SW 1271 (cell line): ENCODE measurements around the gene BARX2.

Source experiments
- DNase-seq, 2 experiments: peaks; one replicate each; lab custom pipeline; 2025; lab: John Stamatoyannopoulos, UW

Gene BARX2

GRCh38 chr11:129440028-129440713 lies 64.5 kb downstream of the BARX2 start:
- no peak for DNase-seq

DNA sequence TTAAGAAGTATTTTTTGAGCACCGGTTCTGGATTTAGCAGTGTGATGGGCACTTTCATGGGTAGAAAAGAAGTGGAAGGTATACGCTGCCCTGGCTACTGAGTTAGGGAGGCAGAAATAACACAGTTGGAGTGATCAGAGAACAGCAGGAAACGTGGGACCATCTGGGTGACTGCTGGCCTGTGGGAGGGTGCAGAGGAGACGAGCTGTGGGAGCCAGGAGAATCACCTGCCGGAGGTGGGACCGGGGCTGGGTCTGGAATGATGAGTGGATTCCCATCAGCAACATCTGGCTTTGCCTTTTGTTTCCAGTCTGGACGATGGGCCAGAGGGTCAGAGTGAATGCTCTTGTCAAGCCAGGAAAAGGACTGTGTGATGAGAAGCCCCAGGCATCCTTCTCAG lies 66.5 kb downstream of the BARX2 start:
- DNase-seq = no peak

DNA sequence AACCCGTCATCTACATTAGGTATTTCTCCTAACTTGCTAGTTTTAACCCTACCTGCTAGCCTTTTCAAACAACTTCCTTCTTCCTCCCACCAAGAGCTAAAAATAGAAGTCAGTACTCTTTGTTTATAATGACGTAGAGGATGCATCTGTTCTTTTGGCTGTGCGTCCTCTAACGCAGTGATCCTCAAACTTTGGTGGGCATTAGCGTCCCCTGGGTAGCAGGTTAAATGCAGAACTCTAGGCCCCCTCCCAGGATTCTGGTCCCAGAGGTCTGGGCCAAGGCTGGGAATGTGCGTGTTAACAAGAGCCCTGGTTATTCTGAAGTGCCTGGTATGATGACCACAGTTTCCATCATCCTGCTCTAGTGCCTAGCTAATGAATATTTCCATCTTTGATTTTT lies 67.6 kb downstream of the BARX2 start:
- no peak for DNase-seq

DNA sequence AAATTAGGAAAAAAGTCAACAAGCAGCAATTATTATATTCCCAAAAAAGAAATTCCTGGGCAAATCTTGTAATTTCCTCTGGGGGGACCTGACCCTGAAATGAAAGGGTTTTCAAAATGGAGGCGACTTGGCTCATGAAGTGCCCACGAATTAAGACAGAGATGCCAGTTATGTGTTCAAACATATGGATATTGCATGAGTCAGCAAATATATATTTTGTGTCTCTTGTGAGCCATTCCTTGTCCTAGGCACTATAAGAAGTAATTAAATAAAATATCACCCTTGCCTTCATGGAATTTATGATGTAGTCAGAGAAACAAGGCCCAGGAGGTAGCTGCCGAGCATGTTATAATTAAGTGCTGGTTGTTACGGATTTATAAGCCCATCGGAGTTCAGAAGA lies 68.6 kb downstream of the BARX2 start:
- DNase-seq = no peak

GRCh38 chr11:129445226-129445625 lies 69.6 kb downstream of the BARX2 start:
- no peak for DNase-seq

DNA sequence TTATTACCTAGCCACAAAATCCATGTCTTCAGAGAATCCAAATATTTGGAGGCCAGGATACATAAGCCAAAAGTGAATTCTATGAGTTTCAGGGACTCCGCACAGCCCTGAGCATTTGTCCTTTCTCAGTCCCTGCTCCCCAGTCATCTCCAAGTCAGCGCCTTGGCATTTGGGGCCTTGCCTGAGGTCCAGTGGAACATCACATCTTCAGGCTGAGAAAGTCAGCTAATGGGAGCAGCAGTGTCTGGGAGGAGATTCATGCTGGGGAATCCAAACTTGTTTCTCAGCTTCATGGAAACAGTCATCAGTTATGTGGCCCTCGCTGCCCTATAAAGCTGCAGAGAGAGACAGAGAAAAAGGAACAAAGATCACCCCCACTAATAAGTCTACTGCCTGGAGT lies 70.9 kb downstream of the BARX2 start:
- no peak for DNase-seq

- no peak for DNase-seq
These were observed 72.1 kb downstream of the BARX2 start for GRCh38 chr11:129447654-129448239.

GRCh38 chr11:129451524-129451923 lies 75.9 kb downstream of the BARX2 start:
- no peak for DNase-seq

- no peak for DNase-seq
These were observed 77.7 kb downstream of the BARX2 start for GRCh38 chr11:129453293-129453721.

GRCh38 chr11:129455101-129455500 lies 79.5 kb downstream of the BARX2 start:
- no peak for DNase-seq

DNA sequence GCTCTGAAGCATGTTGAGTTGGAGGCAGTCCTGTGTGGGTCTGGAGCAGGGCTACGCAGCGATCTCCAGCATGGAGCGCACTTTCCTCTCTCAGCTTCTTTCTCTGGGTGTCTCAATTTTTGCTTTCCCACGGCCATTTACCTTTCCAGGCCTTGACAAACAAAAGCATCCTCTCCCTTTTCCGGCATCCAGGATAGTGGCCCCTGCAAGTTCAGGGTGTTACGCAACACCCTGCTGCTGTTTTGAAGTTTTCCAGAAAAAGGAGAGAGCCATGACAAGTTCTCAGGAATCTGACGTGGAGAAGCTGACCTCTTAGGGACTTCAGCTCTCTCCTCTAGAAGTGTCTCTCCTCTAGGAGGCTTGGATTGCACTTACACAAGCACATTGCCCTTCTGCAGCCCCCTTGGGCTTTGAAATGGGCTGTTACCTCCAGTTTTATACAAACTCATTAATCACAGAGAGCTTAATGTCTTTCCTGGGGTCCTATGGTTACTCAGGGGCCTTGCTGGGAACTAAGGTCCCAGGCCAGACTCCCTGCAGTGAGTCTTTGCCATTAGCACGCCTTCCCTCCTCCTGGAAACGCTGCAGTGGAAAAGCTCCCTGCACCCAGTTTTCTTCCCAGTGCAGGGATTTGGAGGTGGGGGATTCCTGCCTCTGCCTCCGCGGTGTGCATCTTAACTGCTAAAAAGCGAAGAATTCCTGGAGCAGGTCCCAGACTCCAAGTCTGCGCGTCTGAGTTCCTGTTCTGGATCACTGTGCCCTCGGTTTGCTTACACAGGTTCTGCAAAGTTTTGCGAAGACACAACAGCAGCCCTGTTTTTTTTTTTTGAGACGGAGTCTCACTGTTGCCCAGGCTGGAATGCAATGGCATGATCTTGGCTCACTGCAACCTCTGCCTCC lies 80.4 kb downstream of the BARX2 start:
- DNase-seq = no peak

- DNase-seq = no peak
These were observed 81.7 kb downstream of the BARX2 start for GRCh38 chr11:129457321-129457720.

DNA sequence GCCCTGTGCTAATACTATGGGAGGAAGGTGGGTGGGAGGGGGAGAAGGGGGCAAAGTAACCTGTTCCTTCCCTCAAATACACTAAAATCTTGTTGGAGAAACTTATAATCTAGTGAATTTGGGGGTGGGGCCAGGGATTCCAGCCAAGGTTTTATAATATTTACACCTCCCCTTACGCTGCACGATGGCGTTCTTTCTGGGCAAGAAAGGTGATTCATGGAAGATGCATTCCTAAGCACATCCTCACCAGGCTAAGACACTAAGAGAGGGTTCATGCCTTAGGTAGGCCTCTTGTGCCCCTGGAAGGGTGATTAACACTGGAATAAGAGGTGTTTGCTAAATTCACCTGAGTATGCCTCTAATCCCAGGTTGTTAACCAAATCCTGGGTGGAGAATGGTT lies 82.6 kb downstream of the BARX2 start:
- no peak for DNase-seq

DNA sequence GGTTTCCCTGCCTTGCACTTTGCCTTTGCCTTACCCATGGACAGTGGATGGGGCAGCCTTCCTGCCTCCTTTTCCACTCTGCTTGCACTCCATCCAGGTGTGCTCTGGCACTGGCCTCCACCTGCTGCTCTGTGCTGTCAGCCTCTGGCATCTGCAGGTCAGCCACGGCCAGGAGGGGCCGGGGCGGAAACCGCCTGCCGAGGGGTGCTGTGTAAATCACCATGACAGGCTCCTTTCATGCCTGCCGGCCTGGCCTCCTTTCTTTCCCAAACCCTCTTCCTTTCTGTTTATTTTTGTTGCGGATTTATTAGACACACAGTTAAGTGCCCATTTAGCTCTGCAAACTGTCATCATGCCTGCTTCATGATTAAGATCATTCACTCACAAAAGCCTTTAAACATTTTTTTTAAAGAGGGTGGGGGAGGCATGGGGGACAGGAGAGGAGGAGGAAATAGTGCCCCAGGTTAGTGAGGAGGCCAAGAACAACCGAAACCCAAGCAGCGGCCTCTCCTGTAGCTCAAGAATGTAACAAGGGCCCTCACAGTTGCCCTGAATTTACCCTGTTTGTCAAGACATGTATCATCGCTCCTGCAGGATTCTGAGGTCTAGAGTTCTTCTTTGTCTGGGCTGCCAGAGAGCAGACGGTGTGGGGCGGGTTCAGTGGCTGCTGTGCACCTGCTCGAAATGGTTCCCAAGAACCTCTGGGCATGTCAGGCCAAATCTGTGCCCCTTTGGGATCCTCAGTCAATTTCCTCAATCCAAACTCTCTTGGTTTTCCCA lies 83.3 kb downstream of the BARX2 start:
- no peak for DNase-seq

DNA sequence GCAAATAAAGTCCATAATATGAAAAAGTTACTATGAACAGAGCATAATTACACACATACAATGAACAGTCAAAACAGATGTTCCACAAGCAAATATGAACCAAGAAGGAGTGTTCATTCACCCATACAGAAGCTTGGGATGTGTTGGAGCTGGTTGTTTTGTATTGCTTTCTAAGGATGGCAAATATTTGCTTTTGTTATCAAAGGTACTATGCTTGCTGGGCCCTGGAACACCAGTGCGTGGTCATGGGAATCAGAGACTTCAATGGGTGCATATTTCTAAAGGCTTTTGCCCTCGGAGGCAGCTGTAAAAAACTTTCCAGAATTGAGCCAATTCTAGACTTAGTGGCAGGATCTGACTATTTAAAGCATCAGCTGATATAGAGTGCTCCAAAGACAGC lies 85.1 kb downstream of the BARX2 start:
- no peak for DNase-seq

DNA sequence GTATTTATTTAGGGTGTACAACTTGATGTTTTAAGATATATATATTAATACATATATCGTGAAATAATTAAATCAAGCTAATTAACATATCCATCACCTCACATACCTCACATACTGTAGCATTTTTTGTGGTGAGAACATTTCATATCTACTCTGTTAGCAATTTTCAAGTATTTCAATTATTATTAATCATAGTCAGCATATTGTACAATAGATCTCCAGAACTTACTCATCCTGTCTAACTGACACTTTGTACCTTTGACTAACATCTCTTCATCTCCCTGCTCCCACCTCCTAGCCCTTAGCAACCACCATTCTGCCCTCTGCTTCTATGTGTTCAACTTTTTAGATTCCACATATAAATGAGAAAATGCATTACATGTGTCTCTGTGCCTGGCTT lies 108.4 kb downstream of the BARX2 start:
- DNase-seq = no peak

DNA sequence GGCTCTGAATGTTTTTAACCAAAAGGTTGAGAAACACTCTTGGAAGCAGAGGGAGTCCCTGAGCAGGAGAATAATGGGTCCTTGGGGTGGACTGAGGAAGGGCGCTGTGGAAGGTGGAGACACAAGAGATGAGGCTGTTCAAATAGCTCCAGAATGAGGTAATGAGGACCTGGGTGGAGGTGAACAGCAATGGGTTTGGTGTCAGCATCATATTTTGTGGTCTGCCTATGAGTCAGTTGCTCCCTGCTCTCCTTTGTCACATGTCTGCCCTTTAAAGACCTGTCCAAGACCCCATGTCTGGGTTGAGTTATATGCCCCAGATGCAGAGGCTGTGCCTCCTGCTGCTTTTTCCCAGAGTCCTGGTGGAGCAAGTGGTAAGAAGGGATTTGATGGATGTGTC lies 113.6 kb downstream of the BARX2 start:
- no peak for DNase-seq

GRCh38 chr11:129490004-129490403 lies 114.4 kb downstream of the BARX2 start:
- no peak for DNase-seq

GRCh38 chr11:129493746-129494145 lies 118.1 kb downstream of the BARX2 start:
- DNase-seq = no peak
